Type B pancreatic cell (in vitro differentiated cells): Measurements from ENCODE around the gene PRPF38B. TPM values are rescaled to one million over a fixed set of nuclear protein-coding genes. Genes with fewer than 3 reads are reported as not detected.
"Not testable (repeated sequence)": the region's sequence is repeated elsewhere in the genome, so short reads cannot be mapped to it uniquely, and the experiment has no call there.

Experiments used
- DNase-seq: peaks from one replicate; pipeline ENCODE4 v3.0.0; 2021; ENCODE audit warnings: mixed read lengths; ENCODE audit not compliant: unreplicated experiment; ENCODE audit errors: extremely low spot score
- H3K27ac Mint-ChIP-seq: 2 replicates; pipeline ENCODE4 v1.8.0; 2021; ENCODE audit warnings: mild to moderate bottlenecking, mixed read lengths
- H3K27me3 Mint-ChIP-seq: 2 replicates; pipeline ENCODE4 v1.8.0; 2021; ENCODE audit warnings: mixed read lengths
- H3K36me3 Mint-ChIP-seq: 2 replicates; pipeline ENCODE4 v1.8.0; 2021; ENCODE audit warnings: mixed read lengths
- H3K4me1 Mint-ChIP-seq: one replicate; pipeline ENCODE4 v1.8.0; 2021; ENCODE audit warnings: mixed read lengths; ENCODE audit not compliant: unreplicated experiment
- H3K4me3 Mint-ChIP-seq: 2 replicates; pipeline ENCODE4 v1.8.0; 2021; ENCODE audit warnings: mild to moderate bottlenecking, mixed read lengths
- H3K9me3 Mint-ChIP-seq: 2 replicates; pipeline ENCODE4 v1.8.0; 2021; ENCODE audit warnings: mixed read lengths
- CTCF ChIP-seq: fragments of 200-600 bp; sonication (generic); conservative IDR thresholded peaks from 2 replicates; pipeline ENCODE4 v1.5.0; 2021; ENCODE audit warnings: antibody characterized with exemption, mild to moderate bottlenecking
- total RNA-seq: library from RNA; stranded (reverse); gene quantifications from 2 replicates; pipeline ENCODE4 v1.2.1, GENCODE V29; 2021; ENCODE audit warnings: low replicate concordance

PRPF38B gene
- total RNA-seq, 1 donor from 2014 or later = 45.6 TPM

GRCh38 chr1:108663074-108663473 is 29.0 kb upstream of the PRPF38B start:
- Mint-ChIP-seq H3K9me3 (no peaks in the 10 kb centered on the region), H3K36me3 (no peaks in the 10 kb centered on the region), H3K4me1 (no peaks in the 10 kb centered on the region), H3K4me3 (peak overlapping the region; percentile 44), H3K27ac (no peak overlapping the region), H3K27me3 (no peaks in the 10 kb centered on the region)
- TF ChIP-seq CTCF = no peak
- no peak for DNase-seq

- H3K4me1 Mint-ChIP-seq = no peaks in the 10 kb centered on the region
- no peaks in the 10 kb centered on the region for H3K36me3 Mint-ChIP-seq
- no peak for DNase-seq
- H3K4me3 Mint-ChIP-seq = no peak overlapping the region
- H3K9me3 Mint-ChIP-seq = no peaks in the 10 kb centered on the region
- no peak overlapping the region for H3K27ac Mint-ChIP-seq
- TF ChIP-seq CTCF = no peak
- H3K27me3 Mint-ChIP-seq = no peaks in the 10 kb centered on the region
Observed at GRCh38 chr1:108664481-108664880, 27.6 kb upstream of the PRPF38B start.

- H3K9me3 Mint-ChIP-seq = no peaks in the 10 kb centered on the region
Observed at GRCh38 chr1:108665067-108665466, 27.0 kb upstream of the PRPF38B start.

GRCh38 chr1:108665771-108666170 is 26.3 kb upstream of the PRPF38B start:
- DNase-seq = no peak
- H3K4me1 Mint-ChIP-seq = no peaks in the 10 kb centered on the region
- H3K4me3 Mint-ChIP-seq = no peak overlapping the region
- no peaks in the 10 kb centered on the region for H3K36me3 Mint-ChIP-seq
- H3K27me3 Mint-ChIP-seq = no peaks in the 10 kb centered on the region
- TF ChIP-seq CTCF = no peak
- no peaks in the 10 kb centered on the region for H3K9me3 Mint-ChIP-seq
- no peak overlapping the region for H3K27ac Mint-ChIP-seq

More at GRCh38 chr1:108665067-108665466, 27.0 kb upstream of the PRPF38B start:
- no peak overlapping the region for H3K27ac Mint-ChIP-seq
- no peaks in the 10 kb centered on the region for H3K27me3 Mint-ChIP-seq
- TF ChIP-seq CTCF = no peak
- no peak overlapping the region for H3K4me3 Mint-ChIP-seq
- no peaks in the 10 kb centered on the region for H3K36me3 Mint-ChIP-seq
- no peak for DNase-seq
- no peaks in the 10 kb centered on the region for H3K4me1 Mint-ChIP-seq

GRCh38 chr1:108667422-108667821 is 24.7 kb upstream of the PRPF38B start:
- H3K36me3 Mint-ChIP-seq, H3K4me1 Mint-ChIP-seq, H3K27me3 Mint-ChIP-seq, H3K9me3 Mint-ChIP-seq, H3K27ac Mint-ChIP-seq, H3K4me3 Mint-ChIP-seq, DNase-seq: not testable (repeated sequence)

GRCh38 chr1:108668777-108669176 is 23.3 kb upstream of the PRPF38B start:
- H3K27me3 Mint-ChIP-seq = no peaks in the 10 kb centered on the region
- no peaks in the 10 kb centered on the region for H3K4me1 Mint-ChIP-seq
- no peak overlapping the region for H3K4me3 Mint-ChIP-seq
- no peaks in the 10 kb centered on the region for H3K36me3 Mint-ChIP-seq
- H3K27ac Mint-ChIP-seq = no peak overlapping the region
- no peaks in the 10 kb centered on the region for H3K9me3 Mint-ChIP-seq
- no peak for DNase-seq
- no peak for TF ChIP-seq CTCF
